ENCODE results near the gene GPC1. TPM values are rescaled to one million over a fixed set of nuclear protein-coding genes. Genes with fewer than 3 reads are reported as not detected.
"Not testable (repeated sequence)": the region's sequence is repeated elsewhere in the genome, so short reads cannot be mapped to it uniquely, and the experiment has no call there.

Gene GPC1
- polyA plus RNA-seq, 3 donors, result 26.8 to 45.1 (median 44.6) TPM

DNA sequence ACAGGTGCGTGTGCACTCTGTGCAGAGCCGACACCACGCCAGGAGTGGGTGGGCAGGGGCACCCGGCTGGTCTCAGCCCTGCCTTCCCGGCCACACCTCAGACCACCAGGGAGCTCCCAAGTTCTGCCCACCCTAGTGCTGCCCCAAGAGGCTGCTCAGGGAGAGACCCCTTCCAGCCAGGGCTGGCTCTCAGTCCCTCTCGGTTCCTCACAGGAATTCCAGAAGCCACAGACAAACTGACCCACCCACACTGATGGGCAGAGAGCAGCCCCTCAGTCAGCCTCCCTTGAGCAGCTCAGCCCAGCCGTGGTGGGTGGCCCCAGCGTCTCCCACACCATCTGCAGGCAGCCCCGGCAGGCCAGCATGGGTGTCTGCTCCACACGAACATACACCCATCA, 33.8 kb downstream of the GPC1 start:
- no peak for DNase-seq (ENCODE audit: extremely low read depth in 1 of 11, low read depth in 9 of 11, low spot score in 4 of 11)

DNA sequence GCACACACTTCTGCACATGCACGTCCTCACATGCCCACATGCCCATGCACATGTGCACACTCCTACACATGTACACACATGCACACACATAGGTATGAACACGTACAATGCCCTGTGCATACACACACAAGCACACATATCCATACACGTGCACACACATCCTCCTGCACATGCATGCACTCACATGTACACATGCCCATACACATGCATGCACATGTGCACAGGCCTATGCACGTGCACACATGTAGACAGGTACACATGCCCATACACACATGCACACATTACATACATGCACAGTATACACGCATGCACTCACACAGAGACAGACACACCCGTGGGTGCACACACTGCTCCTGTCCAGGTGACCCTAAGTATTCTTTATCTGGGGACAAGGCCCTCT, 34.3 kb downstream of the GPC1 start:
- no peak for DNase-seq (ENCODE audit: extremely low read depth in 1 of 11, low read depth in 9 of 11, low spot score in 4 of 11)

DNA sequence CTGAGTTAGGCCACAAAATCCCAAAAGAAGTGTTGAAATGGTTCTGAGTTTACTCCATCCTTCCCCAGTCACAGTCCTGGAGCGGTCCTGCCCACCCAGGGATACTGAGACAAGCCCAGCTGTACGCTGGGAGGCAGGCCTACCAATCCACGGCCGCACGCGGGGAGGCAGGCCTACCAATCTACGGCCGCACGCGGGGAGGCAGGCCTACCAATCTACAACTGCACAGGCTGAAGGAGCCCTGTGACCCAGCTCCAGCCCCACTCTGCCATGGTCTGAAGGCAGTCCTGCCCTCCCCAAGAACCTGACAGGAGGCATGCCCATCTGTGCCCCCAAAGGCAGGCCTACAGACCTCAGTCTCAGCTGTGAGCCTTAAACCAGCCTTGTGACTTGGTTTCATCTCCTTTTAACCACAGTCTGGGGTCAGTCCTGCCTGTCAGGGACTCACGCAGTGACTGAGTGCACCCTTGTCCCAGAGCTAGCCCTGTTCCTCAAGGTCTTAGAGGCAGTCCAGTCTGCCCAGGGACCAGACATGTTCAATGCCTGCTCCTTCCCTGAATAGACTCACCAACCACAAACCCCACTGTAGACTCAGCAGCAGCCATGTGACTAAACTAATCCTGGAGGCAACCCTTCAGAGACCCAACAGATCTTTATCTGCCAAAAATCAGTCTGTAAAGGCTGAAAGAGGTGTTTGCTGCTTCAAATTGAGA, 36.8 kb downstream of the GPC1 start:
- DNase-seq (ENCODE audit: extremely low read depth in 1 of 11, low read depth in 9 of 11, low spot score in 4 of 11), result no peak

DNA sequence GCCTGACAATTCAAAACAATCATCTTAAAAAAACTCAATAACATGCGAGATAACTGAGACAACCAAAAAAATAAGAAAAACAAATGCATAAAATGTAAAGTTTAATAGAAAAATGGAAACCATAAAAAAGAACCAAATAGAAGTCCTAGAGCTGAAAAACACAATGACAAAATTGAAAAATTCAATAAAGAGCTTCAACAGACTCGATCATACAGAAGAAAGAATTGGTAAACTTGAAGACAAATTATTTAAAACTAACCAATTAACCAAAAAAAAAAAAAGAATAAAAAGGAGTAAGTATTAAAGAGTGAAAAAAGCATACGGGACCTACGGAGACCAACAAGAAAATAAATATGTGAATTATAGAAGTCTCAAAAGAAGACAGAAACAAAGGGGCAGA, 37.7 kb downstream of the GPC1 start:
- DNase-seq (ENCODE audit: extremely low read depth in 1 of 11, low read depth in 9 of 11, low spot score in 4 of 11), result no peak

DNA sequence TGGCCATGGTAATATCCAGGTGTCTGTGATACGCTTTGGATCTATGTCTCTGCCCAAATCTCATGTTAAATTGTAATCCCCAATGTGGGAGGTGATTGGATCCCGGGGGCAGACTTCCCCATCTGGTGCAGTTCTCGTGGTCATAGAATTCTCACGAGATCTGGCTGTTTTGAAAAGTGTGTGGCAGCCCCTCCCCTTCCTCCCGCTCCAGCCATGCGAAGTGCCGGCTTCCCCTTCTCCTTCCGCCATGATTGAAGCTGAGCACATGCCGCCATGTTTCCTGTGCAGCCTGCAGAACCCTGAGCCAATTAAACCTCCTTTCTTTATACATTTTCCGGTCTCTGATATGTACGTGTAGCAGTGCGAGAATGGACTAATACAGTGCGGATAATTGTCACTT, 42.5 kb downstream of the GPC1 start:
- no peak for DNase-seq (ENCODE audit: extremely low read depth in 1 of 11, low read depth in 9 of 11, low spot score in 4 of 11)

DNA sequence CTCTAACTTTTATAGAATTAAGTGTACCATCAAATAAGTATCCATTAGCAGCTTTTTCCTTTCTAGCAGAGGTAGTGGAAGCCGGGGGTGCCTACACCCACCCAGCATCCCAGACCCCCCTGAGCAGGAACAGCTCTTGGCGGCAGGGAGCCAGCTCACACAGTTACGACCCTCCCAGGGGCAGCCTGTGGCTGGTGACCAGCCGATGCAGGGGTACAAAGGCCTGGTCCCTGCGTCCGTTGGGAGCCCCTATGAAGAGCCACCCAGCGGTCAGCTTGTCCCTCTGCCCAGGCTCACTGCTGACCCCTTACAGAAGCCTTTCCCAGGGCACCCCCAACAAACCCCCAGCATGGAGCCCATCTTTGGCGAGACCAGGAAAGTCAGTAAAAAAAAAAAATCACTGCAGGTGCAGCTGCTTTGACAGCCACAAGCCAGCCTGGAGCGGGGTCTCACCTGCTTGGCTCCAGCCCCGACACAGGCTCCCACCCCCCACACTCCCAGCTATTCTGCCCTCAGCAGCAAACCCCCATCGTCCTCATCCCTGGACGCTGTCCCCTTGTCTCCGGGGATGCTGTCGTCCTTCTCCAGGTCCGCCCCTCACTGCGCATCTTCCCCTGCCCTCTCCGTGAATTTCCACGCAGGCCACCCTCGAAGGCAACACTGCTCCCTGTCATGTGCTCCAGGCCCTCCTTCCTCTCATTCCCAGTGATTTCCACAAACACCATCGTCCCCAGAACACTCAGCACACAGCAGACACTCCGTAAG, 43.1 kb downstream of the GPC1 start:
- DNase-seq (ENCODE audit: extremely low read depth in 1 of 11, low read depth in 9 of 11, low spot score in 4 of 11), result no peak

DNA sequence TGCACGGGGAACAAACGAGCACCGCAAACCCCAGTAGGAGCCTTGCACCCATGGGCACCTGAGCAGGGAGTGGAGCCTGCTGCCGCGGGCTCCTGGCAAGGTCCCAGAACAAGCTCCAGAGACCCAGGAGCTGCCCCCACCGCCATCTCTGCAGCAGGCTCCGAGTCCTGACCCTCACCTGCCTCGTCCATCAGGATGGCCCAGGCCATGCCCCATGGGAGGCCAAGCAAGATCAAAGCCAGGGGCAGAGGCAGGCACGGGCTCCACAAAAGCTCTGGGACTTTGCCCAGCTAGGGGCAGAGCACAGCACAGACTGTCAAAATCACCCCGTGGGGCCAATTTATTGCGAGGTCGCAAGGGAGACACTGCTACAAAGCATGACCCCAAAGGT, 43.6 kb downstream of the GPC1 start:
- no peak for DNase-seq (ENCODE audit: extremely low read depth in 1 of 11, low read depth in 9 of 11, low spot score in 4 of 11)

DNA sequence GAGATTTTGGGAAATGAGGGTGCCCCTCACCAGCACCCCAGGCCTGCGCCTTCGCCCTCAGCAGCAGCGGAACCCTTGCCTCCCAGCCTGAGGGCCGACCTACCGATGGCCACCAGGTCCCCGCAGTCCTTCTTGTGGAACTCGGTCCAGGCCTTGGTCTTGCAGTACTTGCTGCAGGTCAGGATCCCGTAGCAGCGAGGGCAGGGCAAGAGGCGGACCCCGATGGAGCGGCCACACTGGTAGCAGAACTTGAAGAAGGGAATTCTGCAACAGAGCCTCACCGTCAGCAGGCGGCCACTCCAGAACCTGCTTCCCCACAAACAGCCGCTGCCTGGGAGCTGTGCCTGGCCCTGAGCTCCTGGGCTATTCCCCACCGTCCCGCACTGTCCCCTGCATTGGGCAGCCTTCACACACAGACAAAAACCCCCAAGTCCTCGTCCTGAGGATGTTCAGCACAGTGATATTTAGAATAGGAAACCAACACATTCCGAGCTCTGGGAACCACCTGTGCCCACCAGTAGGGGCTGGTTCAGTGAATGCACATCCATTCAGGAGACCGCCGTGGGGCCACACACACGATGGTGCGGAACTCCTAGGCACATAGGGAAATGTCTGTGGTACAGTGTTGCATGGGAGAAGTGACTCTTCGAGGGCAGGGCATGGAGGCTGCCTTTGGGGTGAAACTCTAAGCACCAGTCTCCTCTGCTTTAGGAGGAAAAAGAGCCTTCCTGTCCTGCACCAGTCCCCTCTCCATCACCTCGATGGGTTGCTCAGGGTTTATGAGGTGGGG, 45.6 kb downstream of the GPC1 start:
- no peak for DNase-seq (ENCODE audit: extremely low read depth in 1 of 11, low read depth in 9 of 11, low spot score in 4 of 11)

DNA sequence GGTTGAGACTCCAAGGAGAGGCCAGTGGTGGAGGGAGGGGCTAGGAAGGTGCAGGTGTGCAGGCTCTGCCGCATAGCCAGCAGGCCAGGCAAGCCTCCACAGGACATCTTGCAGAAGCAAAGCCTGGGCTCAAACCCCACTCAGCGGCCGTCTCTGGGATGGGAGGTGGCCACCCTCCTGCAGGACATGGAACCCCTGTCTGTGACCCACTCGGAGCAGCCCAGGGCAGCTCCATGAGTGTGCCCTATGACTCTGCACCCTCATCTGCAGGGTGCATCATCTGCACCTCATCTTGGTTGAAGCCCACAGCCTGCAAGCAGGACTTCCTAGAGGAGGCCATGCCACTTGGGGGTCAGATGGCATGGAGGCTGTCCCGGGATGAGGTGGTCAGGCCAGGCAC, 46.3 kb downstream of the GPC1 start:
- no peak for DNase-seq (ENCODE audit: extremely low read depth in 1 of 11, low read depth in 9 of 11, low spot score in 4 of 11)

DNA sequence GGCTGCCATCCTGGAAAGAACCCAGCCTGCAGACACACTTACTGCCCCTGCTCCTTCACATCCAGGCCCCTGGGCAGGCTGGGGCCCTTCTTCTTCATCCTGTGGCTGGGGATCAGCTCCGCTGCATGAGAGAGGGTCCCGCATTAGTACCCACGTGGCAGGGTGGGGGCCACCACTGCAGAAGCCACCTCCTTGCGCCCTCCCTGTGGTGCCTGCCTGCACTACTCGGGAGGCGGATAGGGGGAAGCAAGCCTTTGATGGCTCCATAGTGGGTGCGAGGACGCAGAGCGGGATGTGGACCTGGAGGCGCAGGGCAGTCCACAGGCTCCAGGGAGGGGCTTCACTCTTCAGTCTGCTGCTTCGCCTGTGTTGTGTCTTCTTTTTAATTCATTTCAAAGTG, 46.7 kb downstream of the GPC1 start:
- no peak for DNase-seq (ENCODE audit: extremely low read depth in 1 of 11, low read depth in 9 of 11, low spot score in 4 of 11)

DNA sequence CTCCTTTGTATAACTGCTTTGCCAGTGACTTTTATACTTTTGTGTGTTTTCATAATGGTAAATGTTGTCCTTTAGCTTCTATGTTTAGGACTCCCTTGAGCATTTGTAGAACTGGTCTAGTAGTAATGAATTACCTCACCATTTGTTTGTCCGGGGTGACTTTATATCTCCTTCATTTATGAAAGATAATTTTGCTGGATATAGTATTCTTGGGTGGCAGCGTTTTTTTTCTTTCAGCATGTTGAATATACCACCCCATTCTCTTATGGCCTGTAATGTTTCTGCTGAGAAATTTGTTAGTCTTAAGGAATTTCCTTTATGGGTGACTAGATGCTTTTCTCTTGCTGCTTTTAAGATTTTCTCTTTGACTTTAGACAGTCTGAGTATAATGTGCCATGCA, 56.0 kb downstream of the GPC1 start:
- DNase-seq (ENCODE audit: extremely low read depth in 1 of 11, low read depth in 9 of 11, low spot score in 4 of 11), result no peak

DNA sequence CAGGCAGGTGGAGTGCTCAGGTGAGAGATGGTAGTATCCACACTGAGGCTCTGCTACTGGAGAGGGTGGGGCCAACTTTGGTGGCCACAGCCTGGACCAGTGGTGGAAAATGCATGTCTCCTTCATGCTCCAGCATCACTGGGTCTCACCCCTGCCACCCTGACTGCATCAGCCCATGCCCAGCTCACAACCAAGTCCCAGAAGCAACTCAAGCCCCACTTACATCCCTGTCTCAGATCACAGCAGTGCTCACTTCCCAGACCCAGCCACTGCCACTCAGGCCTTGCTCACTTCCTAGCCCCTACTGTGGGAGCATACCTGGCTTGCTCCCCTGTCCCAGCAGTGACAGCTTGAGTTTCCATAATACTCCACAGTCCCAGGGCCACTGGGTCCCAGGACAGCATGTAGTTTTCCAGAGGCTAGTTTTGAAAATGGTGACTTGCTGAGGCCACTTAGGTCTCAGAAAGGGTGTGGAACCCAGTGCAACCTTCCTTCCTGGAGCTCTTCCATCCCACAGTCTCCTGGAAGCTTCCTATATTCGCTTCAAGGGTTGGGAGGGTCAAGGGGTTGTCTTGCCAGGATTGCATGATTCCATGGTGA, 58.8 kb downstream of the GPC1 start:
- DNase-seq (ENCODE audit: extremely low read depth in 1 of 11, low read depth in 9 of 11, low spot score in 4 of 11), result no peak

DNA sequence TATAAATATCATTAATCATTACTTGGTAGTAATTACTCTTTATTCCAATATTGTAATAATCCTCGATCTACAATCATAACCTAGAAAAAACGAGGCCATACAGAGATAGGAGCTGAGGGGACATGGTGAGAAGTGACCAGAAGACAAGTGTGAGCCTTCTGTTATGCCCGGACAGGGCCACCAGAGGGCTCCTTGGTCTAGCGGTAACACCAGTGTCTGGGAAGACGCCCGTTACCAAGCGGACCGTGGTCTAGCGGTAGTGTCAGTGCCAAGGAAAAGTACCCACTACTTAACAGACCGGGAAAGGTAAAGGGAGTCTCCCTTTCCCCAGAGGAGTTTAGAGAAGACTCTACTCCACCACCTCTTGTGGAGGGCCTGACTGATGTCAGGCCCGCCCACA, 59.5 kb downstream of the GPC1 start:
- DNase-seq (ENCODE audit: extremely low read depth in 1 of 11, low read depth in 9 of 11, low spot score in 4 of 11), result not testable (repeated sequence)

DNA sequence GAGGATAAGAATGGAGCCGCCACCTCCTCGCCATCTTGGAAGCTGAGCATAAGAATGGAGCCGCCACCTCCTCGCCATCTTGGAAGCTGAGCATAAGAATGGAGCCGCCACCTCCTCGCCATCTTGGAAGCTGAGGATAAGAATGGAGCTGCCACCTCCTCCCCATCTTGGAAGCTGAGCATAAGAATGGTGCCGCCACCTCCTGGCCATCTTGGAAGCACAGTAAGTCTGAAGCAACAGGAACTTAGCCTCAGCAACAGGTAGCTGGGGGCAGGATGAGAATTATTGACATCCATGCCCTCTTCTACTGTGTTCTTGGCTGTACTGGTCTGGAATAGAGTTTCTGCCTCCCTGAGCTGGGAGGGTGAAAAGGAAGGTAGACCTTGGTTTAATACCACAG, 61.6 kb downstream of the GPC1 start:
- not testable (repeated sequence) for DNase-seq (ENCODE audit: extremely low read depth in 1 of 11, low read depth in 9 of 11, low spot score in 4 of 11)

DNA sequence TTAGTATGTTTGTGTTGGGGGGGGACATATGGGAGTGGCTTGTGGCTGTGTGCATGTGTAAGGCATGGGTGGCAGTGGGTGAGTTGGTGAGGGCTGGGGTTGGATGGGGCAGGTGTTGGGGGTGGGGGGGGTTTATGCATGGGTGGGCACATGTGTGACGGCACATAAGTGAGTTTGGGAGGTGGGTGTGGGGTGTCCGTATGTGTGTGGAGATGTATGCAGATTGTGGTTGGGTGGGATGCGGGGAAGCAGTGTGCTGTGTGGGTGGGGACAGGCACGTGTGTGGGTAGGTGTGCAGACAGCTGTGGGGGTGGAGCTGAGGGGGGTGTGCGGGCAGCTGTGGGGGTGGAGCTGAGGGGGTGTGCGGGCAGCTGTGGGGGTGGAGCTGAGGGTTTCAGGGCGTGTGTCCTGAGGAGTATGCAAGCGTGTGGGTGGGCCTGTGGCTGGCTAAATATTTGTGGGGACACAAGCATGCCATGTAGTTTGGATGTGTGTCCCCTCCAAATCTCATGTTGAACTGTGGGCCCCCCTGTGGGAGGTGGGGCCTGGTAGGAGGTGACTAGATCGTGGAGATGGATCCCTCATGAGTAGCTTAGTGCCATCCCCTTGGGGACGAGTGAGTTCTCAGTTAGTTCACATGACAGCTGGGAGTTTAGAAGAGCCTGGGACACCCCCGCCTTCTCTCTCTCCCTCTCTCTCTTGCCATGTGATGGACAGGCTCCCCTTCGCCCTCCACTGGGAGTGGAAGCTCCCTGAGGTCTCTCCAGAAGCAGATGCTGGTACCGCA, 62.9 kb downstream of the GPC1 start:
- DNase-seq (ENCODE audit: extremely low read depth in 1 of 11, low read depth in 9 of 11, low spot score in 4 of 11), result no peak

DNA sequence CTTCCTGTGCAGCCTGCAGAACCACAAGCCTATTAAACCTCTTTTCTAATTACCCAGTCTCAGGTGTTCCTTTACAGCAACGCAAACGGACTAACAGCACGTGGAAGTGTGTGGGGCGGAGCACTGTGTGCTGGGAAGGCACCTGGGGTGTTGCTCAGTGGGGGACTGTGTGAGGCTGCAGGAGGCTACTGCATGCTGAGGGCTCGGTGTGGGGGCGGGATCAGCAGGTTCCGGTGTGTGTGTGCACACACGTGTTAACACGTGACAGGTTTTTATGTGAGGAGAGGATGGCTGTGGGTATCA, 63.4 kb downstream of the GPC1 start:
- no peak for DNase-seq (ENCODE audit: extremely low read depth in 1 of 11, low read depth in 9 of 11, low spot score in 4 of 11)

DNA sequence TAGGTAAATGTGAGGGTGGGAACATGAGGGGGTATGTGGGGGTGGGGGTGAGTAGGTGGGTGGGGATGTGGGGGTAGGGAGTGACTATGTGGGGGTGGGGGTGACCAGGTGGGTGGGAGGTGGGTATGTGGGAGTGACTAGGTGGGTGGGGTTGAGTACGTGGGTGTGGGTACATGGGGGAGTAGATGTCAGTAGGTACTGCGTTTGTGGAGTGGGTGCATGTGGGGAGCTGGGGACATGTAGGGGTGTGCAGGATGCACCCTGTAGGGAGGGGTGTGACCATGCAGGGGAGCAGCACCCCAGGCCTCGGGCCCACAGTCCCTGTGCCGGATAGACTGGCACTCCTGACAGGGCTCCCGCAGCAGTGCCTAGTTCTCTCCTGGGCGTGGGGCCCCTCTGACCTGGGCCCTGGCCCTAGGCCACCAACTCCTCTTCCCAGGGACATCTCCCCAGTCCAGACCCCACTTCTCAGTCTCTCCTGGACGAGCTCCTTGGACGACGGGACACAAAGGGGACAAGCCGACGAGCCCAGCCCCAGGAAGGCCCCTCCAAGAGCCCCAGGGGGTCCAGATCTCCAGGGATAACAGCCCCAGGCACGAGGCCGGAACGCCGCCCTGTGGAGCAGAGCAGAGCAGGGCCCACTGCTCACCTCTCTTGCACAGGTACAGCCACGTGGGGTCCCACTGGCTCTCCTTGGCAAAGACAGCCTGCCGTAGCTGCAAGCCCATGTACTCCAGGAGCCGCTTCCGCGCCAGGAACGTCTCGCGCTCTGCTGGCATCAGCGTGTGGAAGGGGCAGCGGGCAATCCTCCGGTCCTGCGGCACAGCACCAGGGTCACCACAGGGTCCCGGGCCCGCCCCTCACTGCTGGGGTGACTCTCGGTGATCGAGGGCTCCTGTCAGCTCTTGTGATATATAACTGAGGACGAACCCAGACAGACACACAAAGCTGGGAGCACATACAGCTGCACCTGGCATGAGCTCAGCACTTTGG, 64.1 kb downstream of the GPC1 start:
- DNase-seq (ENCODE audit: extremely low read depth in 1 of 11, low read depth in 9 of 11, low spot score in 4 of 11), result no peak
